CD4-positive, alpha-beta T cell treated with Interleukin-6 for 4 hours (primary cell): ENCODE results near the gene FBXW8.

Experiments
- DNase-seq: peaks from one replicate; pipeline ENCODE4 v3.0.0-alpha.2; 2020; ENCODE audit warnings: mixed read lengths

FBXW8 gene

DNA sequence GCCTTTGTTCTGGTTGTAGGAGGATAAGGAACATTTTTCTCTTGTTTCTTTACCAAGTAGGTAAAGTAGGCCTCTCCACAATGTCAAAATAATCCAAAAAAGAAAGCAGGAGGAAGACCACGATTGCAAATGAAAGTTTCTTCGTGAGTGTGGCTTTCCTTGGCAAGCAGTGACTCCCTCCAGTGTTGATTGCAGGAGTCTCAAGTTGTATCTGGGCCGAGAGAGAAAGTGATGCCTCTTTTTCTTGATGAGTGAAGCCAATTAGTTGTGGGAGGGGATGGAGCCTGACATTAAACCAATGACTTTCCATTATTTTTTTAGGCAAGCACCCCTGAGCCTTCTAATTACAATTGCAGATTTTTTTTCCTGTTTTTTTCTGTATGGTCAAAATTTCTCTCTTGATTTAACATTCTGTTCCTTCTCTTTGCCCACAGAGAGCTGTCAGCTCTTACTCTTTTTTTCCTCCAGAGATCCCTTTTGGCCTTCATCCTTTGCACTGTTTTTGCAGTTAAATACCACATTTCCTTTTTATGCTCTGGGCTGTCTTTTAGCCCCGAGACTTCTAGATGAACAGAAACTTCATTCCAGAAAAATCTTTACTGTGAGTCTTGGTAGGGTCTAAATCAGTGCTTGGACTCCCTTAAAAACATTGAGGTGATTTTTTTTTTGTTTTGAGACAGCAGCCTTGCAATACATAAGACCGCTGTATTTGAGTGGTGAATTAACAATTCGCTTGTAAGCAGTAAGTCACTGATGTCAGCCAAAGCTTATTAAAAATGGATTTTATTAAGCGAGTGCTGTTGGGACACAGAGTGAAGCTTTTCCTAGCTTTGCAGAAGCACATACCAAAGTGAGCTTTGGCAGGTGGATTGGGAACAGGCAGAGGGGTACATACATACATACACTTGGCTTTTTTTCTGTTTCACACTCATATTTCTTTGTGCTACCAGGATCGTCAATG is 15.8 kb downstream of the FBXW8 start:
- no peak for DNase-seq

DNA sequence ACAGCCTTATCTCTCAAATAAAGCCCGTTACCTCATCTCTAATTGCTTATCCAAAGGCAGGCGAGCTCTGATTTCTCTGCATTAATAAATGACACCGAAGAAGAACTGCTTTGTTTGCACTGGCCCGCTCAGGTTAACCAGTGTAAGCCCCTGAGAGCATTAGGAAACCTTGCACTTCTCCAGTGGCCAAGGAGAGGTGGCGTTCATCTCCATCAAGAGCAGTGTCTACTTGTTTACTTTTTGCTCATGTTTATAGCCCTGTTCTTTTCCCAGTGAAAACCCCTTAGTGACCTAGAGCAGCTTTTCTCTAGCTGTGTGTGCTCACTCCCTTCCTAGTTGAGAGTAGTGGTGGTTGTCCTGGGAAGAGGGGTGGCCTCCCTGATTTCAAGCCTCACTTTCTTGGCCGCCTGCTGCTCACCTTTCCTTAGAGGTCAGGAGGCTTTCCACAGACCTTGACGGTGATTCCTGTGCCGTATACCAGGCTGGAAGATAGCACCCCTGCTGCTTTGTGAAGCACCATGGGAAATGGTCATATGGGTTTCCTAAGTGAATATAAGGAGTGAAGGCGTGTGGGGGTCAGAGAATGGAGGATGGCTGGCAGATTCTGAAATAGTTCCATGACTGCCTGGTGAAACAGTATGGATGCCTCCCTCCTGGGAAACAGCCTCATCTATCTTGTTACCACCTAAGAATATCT is 16.6 kb downstream of the FBXW8 start:
- DNase-seq: no peak

DNA sequence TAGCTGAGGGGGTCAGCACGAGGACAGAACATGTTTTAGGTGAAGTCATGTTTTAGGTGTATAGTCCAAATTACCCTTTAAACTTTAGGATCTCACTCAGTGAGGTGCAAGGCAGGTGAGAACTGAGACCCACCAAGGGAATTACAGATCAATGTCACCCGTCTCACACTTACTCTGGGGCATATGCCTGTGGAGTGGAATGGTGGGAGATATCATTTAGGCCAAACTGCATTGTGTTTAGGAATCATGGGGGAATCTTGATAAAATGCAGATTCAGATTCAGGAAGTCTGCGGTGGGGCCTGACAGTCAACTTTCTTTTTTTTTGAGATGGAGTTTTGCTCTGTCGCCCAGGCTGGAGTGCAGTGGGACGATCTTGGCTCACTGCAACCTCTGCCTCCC is 17.8 kb downstream of the FBXW8 start:
- DNase-seq: no peak

DNA sequence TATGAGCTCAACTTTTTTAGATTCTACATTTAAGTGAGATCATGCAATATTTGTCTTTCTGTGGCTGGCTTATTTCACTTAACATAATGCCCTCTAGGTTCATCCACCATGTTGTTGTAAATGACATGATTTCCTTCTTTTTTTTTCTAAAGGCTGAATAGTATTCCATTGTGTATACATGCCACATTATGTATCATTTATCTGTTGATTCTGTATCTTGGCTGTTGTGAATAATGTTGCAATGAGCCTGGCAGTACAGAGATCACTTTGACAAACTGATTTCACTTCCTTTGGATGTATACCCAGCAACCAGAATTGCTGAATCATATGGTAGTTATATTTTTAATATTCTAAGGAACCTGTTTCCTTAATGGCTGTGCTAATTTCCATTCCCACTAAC is 19.1 kb downstream of the FBXW8 start:
- no peak for DNase-seq

DNA sequence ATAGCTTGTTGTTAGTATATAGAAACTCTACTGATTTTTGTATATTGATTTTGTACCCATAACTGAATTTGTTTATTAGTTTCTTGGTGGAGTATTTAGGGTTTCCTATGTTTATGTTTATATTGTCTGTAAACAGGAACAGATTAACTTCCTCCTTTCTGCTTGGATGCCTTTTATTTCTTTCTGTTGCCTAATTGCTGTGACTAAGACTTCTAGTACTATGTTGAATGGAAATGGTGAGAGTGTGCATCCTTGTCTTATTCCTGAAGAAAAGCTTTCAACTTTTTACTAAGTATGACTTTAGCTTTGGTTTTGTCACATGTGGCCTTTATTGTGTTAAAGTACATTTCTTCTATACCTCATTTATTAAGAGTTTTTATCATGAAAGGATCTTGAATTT is 20.9 kb downstream of the FBXW8 start:
- no peak for DNase-seq

- no peak for DNase-seq
Measured at GRCh38 chr12:116933091-116933490, 22.3 kb downstream of the FBXW8 start.

- no peak for DNase-seq
Measured at GRCh38 chr12:116933512-116934246, 22.9 kb downstream of the FBXW8 start.

GRCh38 chr12:116934908-116935705 is 24.4 kb downstream of the FBXW8 start:
- DNase-seq: no peak

DNA sequence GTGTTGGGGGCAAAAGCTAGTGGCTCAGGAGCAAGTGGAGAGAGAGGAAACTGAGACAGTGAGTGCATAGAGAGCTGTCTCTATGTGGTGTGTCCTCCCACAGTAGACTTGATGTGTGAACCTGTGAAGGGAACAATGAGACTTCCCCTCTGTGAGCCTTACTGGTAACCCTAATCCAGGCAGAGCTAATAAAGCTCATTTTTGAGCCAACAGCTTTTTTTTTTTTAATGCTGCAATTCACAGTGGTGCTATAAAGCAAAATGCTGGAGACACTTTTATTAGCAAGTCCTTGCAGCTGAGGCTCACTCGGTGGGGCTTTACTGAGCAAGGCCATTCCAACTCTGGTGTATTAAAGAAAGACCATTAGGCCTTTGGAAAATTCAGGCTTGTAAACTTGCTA is 26.9 kb downstream of the FBXW8 start:
- no peak for DNase-seq

GRCh38 chr12:116939734-116940133 is 29.0 kb downstream of the FBXW8 start:
- DNase-seq: no peak

GRCh38 chr12:116941188-116941587 is 30.4 kb downstream of the FBXW8 start:
- no peak for DNase-seq

- no peak for DNase-seq
Measured at GRCh38 chr12:116943419-116944372, 32.9 kb downstream of the FBXW8 start.

- DNase-seq: no peak
Measured at GRCh38 chr12:116945886-116946550, 35.3 kb downstream of the FBXW8 start.

DNA sequence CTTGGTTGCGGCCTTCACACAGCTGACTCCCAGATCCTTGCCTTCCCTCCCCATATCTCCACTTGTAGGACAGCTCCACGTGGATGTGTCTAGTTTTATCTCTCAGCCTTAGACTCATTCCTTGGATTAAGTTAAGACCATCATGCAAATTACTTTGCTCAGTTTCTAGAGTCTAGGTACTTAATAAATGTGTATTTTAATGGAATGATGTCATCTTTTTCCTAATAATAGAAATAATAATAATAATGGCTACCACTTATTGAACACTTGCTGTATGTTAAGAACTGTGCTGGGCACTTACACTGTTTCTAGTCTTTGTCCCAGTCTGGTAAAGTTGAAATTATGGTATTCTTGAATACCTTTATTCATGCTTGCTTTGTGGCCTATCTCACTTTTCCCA is 37.5 kb downstream of the FBXW8 start:
- DNase-seq: no peak

DNA sequence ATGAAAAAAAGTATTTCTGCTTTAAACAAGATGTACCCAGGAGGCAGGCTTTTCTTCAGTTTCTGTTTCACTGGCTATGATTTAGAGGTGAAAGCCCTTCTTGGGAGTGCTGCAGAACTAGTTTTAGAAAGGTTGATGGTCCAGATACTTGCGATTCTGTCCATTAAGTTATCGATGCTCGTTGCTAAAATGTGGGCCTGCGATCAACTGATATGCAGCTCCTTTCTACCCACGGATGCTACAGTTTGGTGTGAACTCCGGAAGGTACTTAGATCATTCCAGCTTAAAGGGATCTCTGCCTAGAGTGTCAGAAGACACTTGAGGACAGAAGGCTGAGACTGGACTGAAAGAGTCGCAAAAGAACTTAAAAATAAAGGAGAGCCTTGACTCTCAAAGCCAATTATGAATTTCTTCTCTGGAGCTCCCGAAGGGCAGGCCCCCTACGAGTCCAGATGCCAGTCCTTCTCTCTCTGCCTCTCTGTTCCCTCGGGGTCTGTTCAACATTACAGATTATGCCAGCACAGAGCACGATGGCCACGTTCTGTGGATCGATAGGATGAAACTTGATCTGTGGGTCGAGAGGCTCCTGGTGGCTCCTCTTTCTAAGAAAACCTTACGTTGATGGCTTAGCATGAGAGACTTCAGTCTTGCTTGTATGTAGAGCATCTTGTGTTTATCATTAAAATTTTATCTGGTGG is 40.0 kb downstream of the FBXW8 start:
- no peak for DNase-seq

DNA sequence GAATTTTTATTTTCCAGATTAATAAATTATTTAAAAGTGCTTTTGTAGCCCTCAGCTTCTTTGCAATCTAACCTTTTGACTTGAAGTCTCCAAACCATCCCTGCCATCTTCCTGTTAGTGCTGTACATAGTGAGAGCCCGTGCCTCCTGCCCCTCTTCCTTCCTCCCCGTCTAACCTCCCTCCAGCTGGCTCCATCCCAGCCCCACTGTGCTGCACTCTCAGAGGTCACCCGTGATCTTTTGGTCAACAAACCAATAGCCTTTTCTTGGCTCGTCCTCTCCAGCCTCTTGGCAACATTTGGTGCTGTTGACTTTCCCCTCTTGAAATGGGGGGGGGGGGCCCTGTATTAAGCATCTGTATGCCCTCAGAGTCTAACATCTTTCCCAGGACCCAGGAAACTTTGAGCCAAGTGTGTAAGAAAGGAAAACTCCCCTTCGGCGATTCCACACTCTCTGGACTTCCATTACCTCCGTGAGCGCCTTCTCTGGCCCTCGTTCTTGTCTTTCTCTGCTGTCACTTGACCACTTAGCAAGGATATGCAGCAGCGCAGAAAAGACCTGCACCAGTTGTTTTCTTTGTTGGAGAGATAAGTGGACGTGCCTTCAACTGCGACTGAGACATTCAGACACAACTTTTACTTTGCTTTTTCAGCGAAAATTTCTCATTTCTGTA is 44.1 kb downstream of the FBXW8 start:
- no peak for DNase-seq

- peak; percentile 28 for DNase-seq
Measured at GRCh38 chr12:116955382-116956021, 44.8 kb downstream of the FBXW8 start.

GRCh38 chr12:116958402-116959197 is 47.9 kb downstream of the FBXW8 start:
- DNase-seq: no peak
